Activated T-cell treated with anti-CD3 and anti-CD28 coated beads, Interleukin-2, amount 50 U/mL, for 48 hours (primary cell): ENCODE results near the gene ATP4B.
"Not testable (repeated sequence)": the region's sequence is repeated elsewhere in the genome, so short reads cannot be mapped to it uniquely, and the experiment has no call there.

ENCODE experiments used
- DNase-seq, 2 experiments: peaks; one replicate each; pipeline ENCODE4 v3.0.0-alpha.2; 2020

ATP4B gene

DNA sequence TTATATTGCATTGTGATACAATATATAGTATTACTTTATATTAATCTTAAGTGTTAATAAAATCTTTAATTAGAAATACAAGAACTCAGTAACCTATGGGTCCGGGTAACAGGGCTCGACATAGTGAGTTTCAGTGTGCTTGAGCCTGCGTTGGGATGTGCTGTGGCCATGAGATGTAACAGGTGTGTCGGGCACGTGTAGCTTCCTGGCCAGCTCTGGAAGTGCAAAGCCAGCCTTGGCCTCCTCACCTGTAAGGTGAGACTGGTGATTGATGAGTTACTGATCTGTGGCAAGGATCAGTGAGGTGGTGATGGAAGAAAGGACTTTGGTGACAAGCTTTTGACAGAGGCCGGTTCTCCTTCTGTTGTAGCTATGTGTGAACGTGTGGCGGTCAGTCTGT, 19.2 kb downstream of the ATP4B start:
- DNase-seq: no peak

DNA sequence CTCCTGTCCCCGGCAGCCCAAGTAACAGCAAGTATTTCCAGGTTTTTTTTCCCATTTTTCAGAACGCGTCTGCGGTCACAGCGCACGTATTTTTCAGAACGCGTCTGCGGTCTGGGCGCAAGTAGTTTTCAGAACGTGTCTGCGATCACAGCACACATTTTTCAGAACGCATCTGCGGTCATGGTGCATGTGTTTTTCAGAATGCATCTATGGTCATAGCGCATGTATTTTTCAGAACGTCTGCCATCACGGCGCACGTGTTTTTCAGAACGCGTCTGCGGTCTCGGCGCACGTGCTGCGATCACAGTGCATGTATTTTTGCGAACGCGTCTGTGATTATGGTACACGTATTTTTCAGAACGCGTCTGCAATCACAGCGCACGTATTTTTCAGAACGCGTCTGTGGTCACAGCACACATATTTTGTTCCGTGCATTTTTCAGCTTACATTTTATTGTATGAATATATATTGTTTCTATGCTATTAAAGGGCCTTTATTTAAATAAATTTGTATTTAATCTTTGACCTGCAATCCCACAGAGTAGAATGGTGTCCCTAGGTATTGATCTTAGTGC, 19.7 kb downstream of the ATP4B start:
- no peak for DNase-seq

DNA sequence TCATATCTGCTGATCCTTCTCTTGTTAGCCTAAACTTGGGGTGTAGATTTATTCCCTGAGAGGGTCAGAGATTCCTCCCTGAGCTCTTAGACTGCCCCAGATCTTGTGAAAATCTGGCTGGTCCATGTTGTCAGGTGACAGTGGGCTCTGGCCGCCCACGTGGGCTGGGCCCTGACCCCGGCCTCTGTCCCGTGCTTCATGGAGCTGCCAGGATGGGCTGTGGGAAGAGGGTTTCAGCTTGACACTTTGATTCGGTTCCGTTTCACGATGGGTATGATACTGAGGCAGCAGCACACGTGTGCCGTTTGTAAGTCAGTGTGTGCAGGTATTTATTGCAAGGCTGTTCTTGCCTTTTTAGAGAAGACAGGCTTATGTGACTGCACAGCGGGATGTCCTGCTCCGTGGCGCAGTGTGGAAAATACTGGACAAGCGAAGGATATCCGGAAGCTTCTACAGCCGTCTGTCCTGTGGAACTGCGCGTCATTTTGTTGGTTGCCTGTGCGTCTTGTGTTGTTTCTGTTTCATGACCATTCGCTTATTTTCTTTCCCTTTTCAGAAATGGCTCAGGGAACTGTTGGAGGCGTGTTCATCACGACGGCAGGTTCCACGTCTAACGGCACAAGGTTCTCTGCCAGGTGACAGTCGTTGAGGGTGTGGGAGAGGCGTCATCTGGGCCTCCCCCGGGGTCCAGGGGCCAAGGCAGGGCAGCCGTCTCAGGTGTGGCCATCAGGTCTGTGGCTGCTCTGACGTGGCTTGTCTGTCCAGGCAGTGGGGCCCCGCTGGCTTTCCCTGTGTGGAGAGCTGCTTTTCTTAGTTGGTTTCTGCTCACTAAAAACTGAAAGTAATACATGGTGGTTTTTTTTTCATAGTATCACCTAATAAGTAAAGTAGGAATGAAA, 20.5 kb downstream of the ATP4B start:
- DNase-seq: no peak

DNA sequence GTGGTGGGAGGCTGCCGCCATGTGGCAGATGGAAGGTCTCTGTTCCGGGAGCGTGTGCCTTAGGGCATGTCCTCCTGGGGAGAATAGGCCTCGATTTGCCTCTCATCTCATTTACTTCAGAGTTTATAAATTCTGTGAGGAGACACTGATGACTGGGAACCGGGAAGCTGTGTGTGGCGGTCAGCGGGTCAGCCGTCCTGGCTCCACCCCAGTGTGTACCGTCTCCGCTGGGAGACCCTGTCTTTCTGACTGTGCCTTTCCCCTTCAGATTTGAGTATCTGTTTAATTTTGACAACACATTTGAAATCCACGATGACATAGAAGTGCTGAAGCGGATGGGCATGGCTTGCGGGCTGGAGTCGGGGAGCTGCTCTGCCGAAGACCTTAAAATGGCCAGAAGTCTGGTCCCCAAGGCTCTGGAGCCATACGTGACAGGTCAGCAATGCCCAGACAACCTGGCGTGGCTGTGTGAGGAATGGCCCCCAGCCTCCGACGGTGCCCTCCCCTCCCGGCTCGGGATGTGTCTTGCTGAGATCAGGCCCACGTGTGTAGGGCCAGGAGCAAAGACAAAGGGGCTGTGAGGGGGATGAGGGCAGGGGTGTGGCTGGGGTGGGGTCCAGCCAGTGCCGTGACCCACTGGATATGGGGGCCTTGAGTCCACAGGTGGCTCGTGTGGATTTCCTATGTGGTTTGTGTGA, 21.6 kb downstream of the ATP4B start:
- DNase-seq: no peak

DNA sequence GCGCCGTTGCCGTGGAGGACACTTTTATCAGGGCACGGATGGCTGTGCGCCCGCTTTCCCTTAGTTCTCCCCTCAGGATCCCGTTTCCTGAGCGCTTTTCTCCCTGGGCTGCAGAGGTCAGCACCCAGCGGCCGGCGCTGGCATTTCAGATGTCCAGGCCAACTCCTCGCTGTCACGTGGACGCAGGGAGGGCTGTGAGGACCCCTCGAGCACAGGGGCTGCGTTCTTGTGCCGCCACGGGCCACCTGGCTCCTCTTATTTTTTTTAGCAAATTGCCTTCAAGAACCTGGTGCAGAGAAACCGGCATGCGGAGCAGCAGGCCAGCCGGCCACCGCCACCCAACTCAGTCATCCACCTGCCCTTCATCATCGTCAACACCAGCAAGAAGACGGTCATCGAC, 22.3 kb downstream of the ATP4B start:
- DNase-seq: no peak

DNA sequence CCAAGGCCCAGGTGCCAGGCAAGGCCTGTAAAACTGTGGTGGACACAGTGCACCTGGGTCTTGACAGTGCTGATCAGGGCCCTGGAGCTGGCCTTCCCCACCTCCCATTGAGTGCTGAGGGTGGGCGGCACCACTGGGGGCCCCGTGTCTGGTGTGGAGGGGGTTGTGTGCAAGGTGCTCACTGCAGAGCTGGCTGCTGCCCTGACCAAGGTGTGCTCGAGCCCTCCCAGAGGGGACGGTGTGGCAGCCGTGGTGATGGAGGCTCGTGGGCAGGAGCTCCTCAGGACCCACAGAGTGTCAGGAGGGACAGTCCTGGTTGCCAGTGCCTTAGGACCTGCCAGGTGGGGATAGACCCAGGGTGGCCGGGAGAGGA, 23.0 kb downstream of the ATP4B start:
- no peak for DNase-seq

DNA sequence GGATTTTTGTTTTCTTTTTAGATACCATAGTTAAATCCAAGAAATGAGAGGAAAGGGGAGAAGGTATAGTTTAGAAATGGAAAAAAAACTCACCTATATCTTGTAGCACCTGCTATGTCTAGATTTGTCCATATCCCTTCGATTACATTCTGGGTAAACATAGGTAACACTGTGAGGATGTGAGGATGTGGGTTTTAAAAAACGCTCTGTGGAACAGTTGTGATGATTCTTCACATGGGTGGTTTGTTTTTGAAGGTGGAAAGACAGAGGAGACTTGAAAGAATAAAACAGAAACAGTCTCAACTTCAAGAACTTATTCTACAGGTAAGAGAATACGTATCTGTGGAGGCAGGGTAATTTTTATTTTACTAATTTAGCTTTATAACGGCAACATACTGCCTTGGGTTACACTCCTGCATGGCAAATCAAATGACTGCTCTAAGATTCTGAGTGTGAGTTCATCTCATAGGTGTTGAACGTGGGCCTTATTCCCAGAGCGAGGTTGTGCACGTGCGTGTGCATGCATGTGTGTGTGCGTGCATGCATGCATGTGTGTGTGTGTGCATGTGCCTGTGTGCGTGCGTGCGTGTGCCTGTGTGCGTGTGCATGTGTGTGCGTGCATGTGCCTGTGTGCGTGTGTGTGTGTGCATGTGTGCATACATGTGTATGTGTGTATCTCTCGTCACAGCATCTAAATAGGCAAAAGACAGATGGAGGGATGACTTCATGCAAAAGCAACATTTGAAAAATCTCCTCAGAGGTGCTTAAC, 23.5 kb downstream of the ATP4B start:
- DNase-seq: no peak

DNA sequence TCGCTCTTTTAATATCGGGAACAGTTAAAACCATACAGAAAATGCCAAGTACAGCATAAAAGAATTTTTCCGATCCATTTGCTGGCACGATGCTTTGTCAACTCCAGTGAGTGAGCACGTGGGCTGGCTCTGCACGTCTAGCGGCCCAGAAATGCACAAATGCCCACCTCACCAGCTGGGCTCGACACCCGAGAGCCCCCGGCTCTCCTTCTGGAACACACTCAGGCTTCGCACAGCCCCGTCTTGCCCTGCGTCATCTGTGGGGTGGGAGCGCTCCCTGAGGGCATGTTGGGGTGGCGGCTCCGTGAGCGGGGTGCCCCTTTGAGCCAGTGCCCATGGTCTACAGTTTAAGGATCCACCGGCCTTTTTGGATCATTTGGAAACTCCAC, 24.5 kb downstream of the ATP4B start:
- no peak for DNase-seq

DNA sequence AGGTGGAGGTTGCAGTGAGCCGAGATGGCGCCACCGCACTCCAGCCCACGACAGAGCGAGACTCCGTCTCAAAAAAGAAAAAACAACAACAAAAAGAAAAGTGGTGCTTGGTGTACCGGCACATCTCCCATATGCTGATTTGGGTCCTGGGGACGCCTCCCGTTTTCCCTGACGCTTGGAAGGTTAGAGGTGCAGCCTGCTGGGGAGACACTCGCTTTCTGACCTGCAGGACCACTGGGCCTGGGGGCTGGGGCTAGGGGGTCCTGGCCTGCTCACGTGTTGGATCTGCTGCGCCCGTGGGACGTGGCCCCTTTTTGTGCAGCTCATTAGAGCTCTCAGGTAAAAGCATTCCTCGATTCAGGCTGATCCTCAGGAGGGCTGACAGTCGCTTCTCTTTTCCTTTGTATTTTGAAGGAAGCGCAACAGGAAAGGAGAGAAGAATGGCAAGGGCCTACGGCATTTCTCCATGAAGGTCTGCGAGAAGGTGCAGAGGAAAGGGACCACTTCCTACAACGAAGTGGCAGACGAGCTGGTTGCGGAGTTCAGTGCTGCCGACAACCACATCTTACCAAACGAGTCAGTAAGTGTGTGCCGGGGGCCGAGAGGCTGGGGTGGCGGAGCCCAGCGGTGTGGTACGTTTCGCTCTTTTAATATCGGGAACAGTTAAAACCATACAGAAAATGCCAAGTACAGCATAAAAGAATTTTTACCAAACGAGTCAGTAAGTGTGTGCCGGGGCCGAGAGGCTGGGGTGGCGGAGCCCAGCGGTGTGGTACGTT, 25.1 kb downstream of the ATP4B start:
- DNase-seq: no peak

DNA sequence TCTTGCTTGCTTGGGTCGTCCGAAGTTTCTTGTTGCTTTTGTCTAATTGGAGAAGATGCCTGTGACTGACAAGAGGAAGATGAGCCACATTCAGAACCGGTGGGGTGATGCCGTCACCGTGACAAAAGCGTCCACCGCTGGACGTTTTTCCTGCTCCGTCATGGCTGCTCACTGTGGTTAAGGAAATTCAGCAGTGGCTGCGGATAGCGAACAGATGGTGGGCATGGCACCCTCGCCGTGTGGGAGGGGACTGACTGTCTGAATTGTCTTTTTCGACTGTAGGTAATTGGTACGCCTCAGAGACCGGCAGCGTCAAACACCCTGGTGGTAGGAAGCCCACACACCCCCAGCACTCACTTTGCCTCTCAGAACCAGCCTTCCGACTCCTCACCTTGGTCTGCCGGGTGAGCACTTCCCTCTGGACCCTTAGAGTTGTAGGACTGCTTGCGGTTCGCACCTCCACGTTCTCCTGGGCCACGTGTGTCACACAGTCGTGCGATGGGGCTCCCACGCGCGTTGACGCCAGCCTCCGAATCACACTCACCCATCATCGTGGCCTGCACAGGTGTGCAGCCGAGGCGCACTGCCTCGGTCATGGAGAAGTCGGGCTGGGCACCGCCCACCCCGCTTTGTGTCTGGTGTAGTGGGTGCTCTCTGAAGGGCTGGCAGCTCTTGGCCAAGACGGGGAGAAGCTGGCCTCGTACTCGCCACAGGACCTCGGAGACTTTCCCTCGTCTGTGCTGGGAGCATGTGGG, 26.5 kb downstream of the ATP4B start:
- no peak for DNase-seq

DNA sequence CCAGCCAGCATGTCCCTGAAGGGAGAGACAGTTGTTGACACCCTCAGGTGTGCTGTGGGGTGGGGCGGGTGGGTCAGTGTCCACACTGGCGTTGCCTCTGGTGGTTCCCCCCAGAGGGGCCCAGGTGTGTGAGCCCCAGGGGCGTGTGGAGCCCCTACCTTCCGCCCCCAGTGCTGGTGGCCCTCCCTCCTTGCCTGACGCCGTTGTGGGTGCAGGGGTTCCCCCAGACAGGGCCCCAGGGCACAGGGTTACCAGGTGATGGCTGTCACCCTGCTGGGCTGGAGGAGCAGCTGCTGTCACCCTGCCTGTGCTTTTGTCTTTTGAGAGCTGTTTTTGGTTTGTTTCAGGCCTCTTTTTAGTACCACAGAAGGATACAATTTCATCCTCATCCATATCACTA, 27.2 kb downstream of the ATP4B start:
- no peak for DNase-seq

DNA sequence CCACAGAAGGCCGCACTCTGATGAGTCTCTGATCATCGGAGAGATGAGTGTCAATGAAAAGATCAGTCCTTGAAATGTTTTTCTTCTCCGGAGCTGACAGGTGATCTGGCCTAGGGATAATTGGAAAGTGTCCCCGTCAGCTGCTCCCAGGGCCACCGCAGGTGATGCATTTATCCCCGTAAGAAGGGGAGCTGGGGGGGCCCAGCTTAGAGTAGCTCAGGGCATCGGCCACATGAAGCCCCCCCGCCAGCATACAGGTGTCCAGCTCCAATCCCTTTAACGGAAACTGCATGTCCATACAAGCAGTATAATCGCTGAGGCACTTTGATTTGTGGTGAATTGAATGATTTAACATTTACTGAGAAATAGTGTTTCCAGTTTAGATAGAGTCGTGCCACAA, 27.7 kb downstream of the ATP4B start:
- no peak for DNase-seq

DNA sequence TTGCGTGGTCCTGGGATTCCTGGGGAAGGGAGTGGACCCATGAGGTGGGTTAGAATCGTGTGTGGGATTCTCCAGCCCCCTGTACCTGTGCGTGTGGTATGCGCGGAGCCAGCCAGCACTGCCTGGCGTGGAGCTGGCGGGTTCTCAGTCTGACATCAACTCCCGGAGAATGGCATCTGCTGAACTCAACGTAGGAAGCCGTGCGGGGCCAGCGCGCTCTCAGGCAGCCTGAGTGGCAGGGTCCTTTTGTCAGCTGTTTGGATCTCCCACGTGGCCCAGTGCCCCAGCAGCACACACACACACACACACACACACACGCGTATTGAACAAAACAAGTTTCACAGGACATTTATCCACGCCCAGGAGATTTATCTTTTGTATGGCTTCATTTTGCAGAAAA, 28.1 kb downstream of the ATP4B start:
- DNase-seq: no peak

DNA sequence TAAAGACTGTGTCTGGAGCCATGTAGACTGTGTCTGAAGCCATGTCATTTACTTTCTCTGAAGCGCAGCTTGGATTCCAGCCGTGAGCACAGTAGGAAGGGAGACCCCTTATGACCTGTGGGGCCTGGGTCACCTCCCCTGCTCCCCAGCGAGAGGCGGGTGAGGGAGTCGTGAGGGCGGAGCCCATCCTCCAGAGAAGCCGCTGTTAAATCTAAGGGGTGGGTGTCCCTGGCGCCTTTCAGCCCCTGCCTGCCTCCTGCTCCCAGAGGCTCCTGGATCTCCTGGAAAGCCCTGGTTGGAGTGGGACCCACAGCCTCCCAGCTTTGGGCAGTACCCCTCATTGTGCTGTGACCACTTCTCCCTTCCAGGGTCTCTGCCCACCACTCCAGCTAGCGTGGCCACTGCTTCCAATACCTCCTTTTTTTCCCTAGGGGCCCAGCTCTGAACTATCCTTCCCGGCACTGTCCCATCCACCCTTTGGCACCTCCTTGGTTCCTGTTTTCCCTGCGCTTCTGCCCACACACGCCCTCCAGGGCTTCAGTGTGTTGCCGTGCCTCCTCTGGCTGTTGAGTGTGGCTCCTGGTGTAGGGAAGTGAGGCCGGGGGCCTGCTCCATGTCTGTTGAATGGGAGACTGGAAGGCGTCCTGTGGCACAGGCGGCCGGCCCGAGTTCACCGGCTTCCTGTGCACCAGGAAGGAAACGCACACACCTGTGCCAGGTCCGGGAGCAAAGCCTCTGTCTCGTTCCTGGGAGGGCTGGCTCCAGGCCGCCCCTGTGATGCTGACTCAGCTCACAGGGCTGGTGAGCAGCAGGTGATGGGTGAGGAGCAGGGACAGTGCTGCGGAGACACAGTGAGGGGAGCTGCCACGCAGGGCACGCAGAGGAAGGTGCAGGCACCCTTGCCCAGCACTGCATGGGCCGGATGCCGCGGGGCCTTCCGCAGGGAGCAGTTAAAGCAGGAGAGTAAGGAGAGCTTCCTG, 29.4 kb downstream of the ATP4B start:
- no peak for DNase-seq

DNA sequence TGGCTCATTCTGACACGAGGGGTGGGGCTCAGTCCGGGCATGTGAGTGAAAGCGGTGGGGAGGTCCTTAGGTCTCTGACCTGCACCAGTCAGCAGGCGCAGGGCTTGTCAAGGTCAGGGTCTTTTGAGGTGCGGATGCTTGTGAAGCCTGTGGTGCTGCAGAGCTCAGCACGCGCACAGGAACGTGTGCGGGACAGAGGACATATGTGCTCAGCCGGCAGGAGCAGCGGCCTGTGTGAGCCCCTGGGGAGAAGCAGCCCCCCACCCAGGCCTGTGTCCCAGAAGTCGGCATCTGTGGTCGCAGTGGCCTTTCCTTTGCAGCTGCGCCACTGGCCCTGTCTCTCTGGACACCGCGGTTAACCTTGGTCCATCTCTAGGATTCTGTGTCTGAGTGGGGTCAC, 30.9 kb downstream of the ATP4B start:
- DNase-seq: no peak

DNA sequence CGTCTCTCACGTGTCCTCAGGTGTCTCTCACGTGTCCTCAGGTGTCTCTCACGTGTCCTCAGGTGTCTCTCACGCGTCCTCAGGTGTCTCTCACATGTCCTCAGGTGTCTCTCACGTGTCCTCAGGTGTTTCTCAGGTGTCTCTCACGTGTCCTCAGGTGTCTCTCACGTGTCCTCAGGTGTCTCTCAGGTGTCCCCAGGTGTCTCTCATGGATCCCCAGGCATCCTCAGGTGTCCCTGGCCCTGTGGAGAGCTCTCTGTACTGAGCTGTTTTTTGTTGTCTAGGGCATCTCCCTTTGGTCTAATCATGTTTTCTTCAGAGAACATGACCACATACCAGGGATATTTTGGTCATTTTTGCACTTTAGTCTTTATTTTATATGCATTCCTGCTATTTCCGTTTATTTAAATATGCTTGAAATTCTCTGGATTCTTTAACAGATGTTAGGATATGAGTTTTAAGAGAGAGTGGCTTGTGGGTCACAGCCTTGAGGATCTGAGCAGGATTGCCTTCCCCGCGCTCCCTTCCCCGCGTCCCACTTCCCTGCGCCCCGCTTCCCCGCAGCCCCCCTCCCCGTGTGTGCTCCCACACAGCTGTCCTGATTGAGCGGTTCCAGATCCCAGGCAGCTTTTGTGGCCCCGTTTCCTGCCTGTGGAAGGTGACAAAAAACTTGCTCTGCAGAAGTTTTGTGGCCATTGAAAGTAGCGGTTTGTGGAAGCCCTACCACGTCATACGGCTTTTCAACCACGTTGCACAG, 31.9 kb downstream of the ATP4B start:
- no peak for DNase-seq

DNA sequence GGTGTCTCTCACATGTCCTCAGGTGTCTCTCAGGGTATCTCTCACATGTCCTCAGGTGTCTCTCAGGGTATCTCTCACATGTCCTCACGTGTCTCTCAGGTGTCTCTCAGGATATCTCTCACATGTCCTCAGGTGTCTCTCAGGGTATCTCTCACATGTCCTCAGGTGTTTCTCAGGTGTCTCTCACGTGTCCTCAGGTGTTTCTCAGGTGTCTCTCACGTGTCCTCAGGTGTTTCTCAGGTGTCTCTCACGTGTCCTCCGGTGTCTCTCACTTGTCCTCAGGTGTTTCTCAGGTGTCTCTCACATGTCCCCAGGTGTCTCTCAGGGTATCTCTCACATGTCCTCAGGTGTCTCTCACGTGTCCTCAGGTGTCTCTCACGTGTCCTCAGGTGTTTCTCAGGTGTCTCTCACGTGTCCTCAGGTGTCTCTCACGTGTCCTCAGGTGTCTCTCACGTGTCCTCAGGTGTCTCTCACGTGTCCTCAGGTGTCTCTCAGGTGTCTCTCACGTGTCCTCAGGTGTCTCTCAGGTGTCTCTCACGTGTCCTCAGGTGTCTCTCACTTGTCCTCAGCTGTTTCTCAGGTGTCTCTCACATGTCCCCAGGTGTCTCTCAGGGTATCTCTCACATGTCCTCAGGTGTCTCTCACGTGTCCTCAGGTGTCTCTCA, 33.2 kb downstream of the ATP4B start:
- not testable (repeated sequence) for DNase-seq

DNA sequence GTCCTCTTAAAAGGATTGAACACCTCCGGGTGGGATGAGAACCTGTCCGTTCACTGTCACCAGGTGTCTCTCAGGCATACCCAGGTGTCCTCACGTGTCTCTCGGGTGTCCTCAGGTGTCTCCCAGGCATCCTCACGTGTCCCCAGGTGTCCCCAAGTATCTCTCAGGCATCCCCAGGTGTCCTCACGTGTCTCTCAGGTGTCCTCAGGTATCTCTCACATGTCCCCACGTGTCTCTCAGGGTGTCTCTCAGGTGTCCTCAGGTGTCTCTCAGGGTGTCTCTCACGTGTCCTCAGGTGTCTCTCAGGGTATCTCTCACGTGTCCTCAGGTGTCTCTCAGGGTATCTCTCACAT, 33.8 kb downstream of the ATP4B start:
- no peak for DNase-seq
